Mesenchymal stem cell (in vitro differentiated cells and primary cell): Measurements from ENCODE around the gene PAQR8.

Experiments used
- DNase-seq: peaks from one replicate; pipeline ENCODE4 v3.0.0-alpha.2; 2013
- H2AFZ ChIP-seq: one replicate; pipeline ENCODE4 v1.6.1; 2013; ENCODE audit warnings: low read depth, mild to moderate bottlenecking, control low read depth, inconsistent platforms, low read length, moderate library complexity
- H2AK5ac ChIP-seq: 2 replicates; pipeline ENCODE4 v1.6.1; 2013; ENCODE audit warnings: low read length, moderate library complexity, mild to moderate bottlenecking, inconsistent platforms; ENCODE audit not compliant: severe bottlenecking
- H2BK120ac ChIP-seq: one replicate; pipeline ENCODE4 v1.6.1; 2013; ENCODE audit warnings: low read depth, mild to moderate bottlenecking, inconsistent platforms, low read length, moderate library complexity
- H2BK12ac ChIP-seq, 2 experiments: one replicate each; pipeline ENCODE4 v1.6.1; 2013; ENCODE audit warnings: inconsistent platforms in 2 of 2, low read length in 2 of 2, mild to moderate bottlenecking in 2 of 2, moderate library complexity in 2 of 2, control low read depth in 1 of 2
- H2BK15ac ChIP-seq: one replicate; pipeline ENCODE4 v1.6.1; 2013; ENCODE audit warnings: mild to moderate bottlenecking, low read depth, inconsistent platforms; ENCODE audit not compliant: poor library complexity, severe bottlenecking
- H2BK5ac ChIP-seq: 2 replicates; pipeline ENCODE4 v1.6.1; 2013; ENCODE audit warnings: low read depth, mild to moderate bottlenecking, low read length, control low read depth, inconsistent platforms; ENCODE audit not compliant: poor library complexity, severe bottlenecking
- H3K14ac ChIP-seq, 2 experiments: one replicate each; pipeline ENCODE4 v1.6.1; 2013; ENCODE audit warnings: inconsistent platforms in 2 of 2, low read length in 2 of 2, control low read depth in 1 of 2, mild to moderate bottlenecking in 1 of 2, moderate library complexity in 1 of 2
- H3K18ac ChIP-seq, 2 experiments: one replicate each; pipeline ENCODE4 v1.6.1; 2013; ENCODE audit warnings: inconsistent platforms in 2 of 2, low read length in 2 of 2, control low read depth in 1 of 2, low read depth in 1 of 2, mild to moderate bottlenecking in 1 of 2
- H3K23ac ChIP-seq, 2 experiments: one replicate each; pipeline ENCODE4 v1.6.1; 2013; ENCODE audit warnings: inconsistent platforms in 2 of 2, low read length in 2 of 2, mild to moderate bottlenecking in 2 of 2, moderate library complexity in 2 of 2, control low read depth in 1 of 2
- H3K27ac ChIP-seq: 2 replicates; pipeline ENCODE4 v1.5.1; 2013; ENCODE audit warnings: mild to moderate bottlenecking, moderate library complexity, low read length, control low read depth, inconsistent platforms; ENCODE audit not compliant: poor library complexity, severe bottlenecking
- H3K27me3 ChIP-seq, 2 experiments: 2 replicates each; pipeline versions ENCODE4 v1.6.1 to v1.7.0; 2013; ENCODE audit warnings: low read length in 2 of 2, mild to moderate bottlenecking in 2 of 2, moderate library complexity in 2 of 2, control low read depth in 1 of 2, inconsistent platforms in 1 of 2; ENCODE audit not compliant: control insufficient read depth in 1 of 2, insufficient read depth in 1 of 2
- H3K36me3 ChIP-seq, 2 experiments: 2 replicates each; pipeline versions ENCODE4 v1.6.1 to v1.7.0; 2013; ENCODE audit warnings: low read length in 2 of 2, control low read depth in 1 of 2, inconsistent platforms in 1 of 2, low read depth in 1 of 2, mild to moderate bottlenecking in 1 of 2; ENCODE audit not compliant: insufficient read depth in 2 of 2, control insufficient read depth in 1 of 2
- H3K4ac ChIP-seq, 2 experiments: one replicate each; pipeline ENCODE4 v1.6.1; 2013; ENCODE audit warnings: inconsistent platforms in 2 of 2, low read length in 2 of 2, mild to moderate bottlenecking in 2 of 2, moderate library complexity in 2 of 2, control low read depth in 1 of 2, low read depth in 1 of 2
- H3K4me1 ChIP-seq: 2 replicates; pipeline ENCODE4 v1.6.1; 2013; ENCODE audit warnings: low read depth, low read length, control low read depth; ENCODE audit not compliant: control insufficient read depth, insufficient read depth
- H3K4me2 ChIP-seq: 2 replicates; pipeline ENCODE4 v1.6.1; 2013; ENCODE audit warnings: low read length, mild to moderate bottlenecking, inconsistent platforms; ENCODE audit not compliant: poor library complexity, severe bottlenecking
- H3K4me3 ChIP-seq, 2 experiments: 2 replicates each; pipeline versions ENCODE4 v1.5.1 to v1.7.0; 2013; ENCODE audit warnings: low read length in 2 of 2, mild to moderate bottlenecking in 2 of 2, control low read depth in 1 of 2, low read depth in 1 of 2; ENCODE audit not compliant: insufficient read depth in 1 of 2
- H3K79me1 ChIP-seq: replicated peaks from 2 replicates; pipeline ENCODE4 v1.6.1; 2013; ENCODE audit warnings: mild to moderate bottlenecking, control low read depth, low read length, inconsistent platforms; ENCODE audit not compliant: poor library complexity, severe bottlenecking
- H3K9ac ChIP-seq: 2 replicates; pipeline ENCODE4 v1.7.0; 2013; ENCODE audit warnings: mild to moderate bottlenecking, low read length, moderate library complexity
- H3K9me3 ChIP-seq: 2 replicates; pipeline ENCODE4 v1.7.0; 2013; ENCODE audit warnings: mild to moderate bottlenecking, low read length; ENCODE audit not compliant: control insufficient read depth
- H4K8ac ChIP-seq: one replicate; pipeline ENCODE4 v1.6.1; 2013; ENCODE audit warnings: inconsistent platforms, mild to moderate bottlenecking, low read length, moderate library complexity
- H4K91ac ChIP-seq: one replicate; pipeline ENCODE4 v1.6.1; 2013; ENCODE audit warnings: mild to moderate bottlenecking, low read length, inconsistent platforms
- WGBS: methylation state at CpG from one replicate; pipeline ENCODE4 v1.1.7; 2013; ENCODE audit warnings: mixed read lengths; 5-methylcytosine and 5-hydroxymethylcytosine counted together

PAQR8 gene

GRCh38 chr6:52328303-52328662 lies 33.7 kb upstream of the PAQR8 start:
- H3K27ac ChIP-seq = no peak overlapping the region
- no peak overlapping the region for H2AK5ac ChIP-seq
- H3K4ac ChIP-seq = no peak overlapping the region
- no peak overlapping the region for H3K4me3 ChIP-seq
- no peak overlapping the region for H3K9ac ChIP-seq
- no peak overlapping the region for H3K23ac ChIP-seq
- H4K8ac ChIP-seq = no peak overlapping the region
- no peak overlapping the region for H2BK120ac ChIP-seq
- no peak overlapping the region for H3K4me2 ChIP-seq
- H2BK15ac ChIP-seq = no peak overlapping the region
- H3K27me3 ChIP-seq = no peaks in the 10 kb centered on the region
- no peak overlapping the region for H4K91ac ChIP-seq
- H2BK5ac ChIP-seq = no peak overlapping the region
- no peaks in the 10 kb centered on the region for H3K36me3 ChIP-seq
- H3K14ac ChIP-seq = no peak overlapping the region
- H2AFZ ChIP-seq = no peak overlapping the region
- no peaks in the 10 kb centered on the region for H3K9me3 ChIP-seq
- DNase-seq = no peak
- H3K79me1 ChIP-seq = no peaks in the 10 kb centered on the region
- WGBS = no CpG with 5 or more reads among the region's 2 CpGs
- H3K18ac ChIP-seq = no peak overlapping the region
- no peak overlapping the region for H2BK12ac ChIP-seq
- H3K4me1 ChIP-seq = no peaks in the 10 kb centered on the region

- no peak overlapping the region for H2BK120ac ChIP-seq
- no peak for DNase-seq
- no peak overlapping the region for H3K9ac ChIP-seq
- no peak overlapping the region for H3K23ac ChIP-seq
- 95% methylated on average over 1 of the region's 2 CpGs for WGBS
- H3K9me3 ChIP-seq = no peaks in the 10 kb centered on the region
- no peak overlapping the region for H2BK5ac ChIP-seq
- H3K4ac ChIP-seq = no peak overlapping the region
- H4K8ac ChIP-seq = no peak overlapping the region
- H3K18ac ChIP-seq = no peak overlapping the region
- no peak overlapping the region for H2BK12ac ChIP-seq
- H2AFZ ChIP-seq = no peak overlapping the region
- H4K91ac ChIP-seq = no peak overlapping the region
- no peak overlapping the region for H3K4me3 ChIP-seq
- no peak overlapping the region for H2AK5ac ChIP-seq
- H3K4me1 ChIP-seq = no peaks in the 10 kb centered on the region
- H2BK15ac ChIP-seq = no peak overlapping the region
- H3K36me3 ChIP-seq = no peaks in the 10 kb centered on the region
- H3K27me3 ChIP-seq = no peaks in the 10 kb centered on the region
- H3K14ac ChIP-seq = no peak overlapping the region
- H3K27ac ChIP-seq = no peak overlapping the region
- H3K79me1 ChIP-seq = no peaks in the 10 kb centered on the region
- no peak overlapping the region for H3K4me2 ChIP-seq
Observed at GRCh38 chr6:52328729-52329128, 33.2 kb upstream of the PAQR8 start.

- Histone ChIP-seq H3K79me1 (no peaks in the 10 kb centered on the region), H3K23ac (no peak overlapping the region), H3K18ac (no peak overlapping the region), H3K27me3 (no peaks in the 10 kb centered on the region), H3K4me3 (no peak overlapping the region), H4K8ac (peak overlapping the region; percentile 17), H3K4me2 (no peak overlapping the region), H3K4me1 (no peaks in the 10 kb centered on the region), H3K14ac (no peak overlapping the region), H2BK5ac (no peak overlapping the region), H2BK12ac (no peak overlapping the region), H2AFZ (no peak overlapping the region), H3K4ac (no peak overlapping the region), H3K9me3 (no peaks in the 10 kb centered on the region), H3K9ac (no peak overlapping the region), H4K91ac (no peak overlapping the region), H3K36me3 (no peaks in the 10 kb centered on the region), H2AK5ac (no peak overlapping the region), H2BK15ac (no peak overlapping the region), H3K27ac (no peak overlapping the region), H2BK120ac (no peak overlapping the region)
- no peak for DNase-seq
- 87% methylated on average over 1 of the region's 2 CpGs for WGBS
Observed at GRCh38 chr6:52330470-52330869, 31.5 kb upstream of the PAQR8 start.

DNA sequence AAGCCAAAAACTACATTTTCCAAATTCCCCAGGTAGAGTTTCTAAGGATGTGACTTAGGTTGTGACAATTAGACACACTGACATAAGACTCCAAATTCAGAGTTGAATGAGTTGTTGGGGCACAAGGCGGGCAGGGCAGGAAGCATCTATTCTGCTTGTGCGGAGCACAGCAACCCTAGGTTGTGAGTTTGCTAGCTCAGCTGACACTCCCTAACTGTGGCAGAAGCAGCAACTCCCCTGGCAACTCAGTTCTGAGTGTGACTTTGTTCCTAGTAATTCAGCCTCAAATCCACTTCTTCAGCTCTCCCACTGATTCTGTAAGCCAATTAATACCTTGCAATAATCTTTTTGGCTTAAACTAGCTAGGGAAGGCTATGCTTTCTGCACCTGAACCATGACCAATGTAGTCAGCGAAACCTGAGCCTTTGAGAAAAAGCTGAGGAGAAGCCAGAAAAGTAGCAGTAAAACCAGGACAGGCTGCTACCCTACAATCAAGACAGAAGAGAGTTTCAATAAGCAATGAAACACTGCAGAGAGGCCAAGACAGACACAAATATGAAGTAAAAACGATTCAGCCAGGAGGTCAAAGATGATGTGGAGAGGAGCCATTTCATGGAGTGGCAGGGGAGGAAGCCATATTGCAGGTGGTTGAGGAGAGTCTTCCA lies 30.0 kb upstream of the PAQR8 start:
- Histone ChIP-seq H4K8ac (no peak overlapping the region), H3K27ac (no peak overlapping the region), H2BK12ac (no peak overlapping the region), H2BK5ac (no peak overlapping the region), H3K9ac (no peak overlapping the region), H3K4me2 (no peak overlapping the region), H3K23ac (peak overlapping the region in 1 of 2 experiments; percentile 23), H3K4me1 (no peaks in the 10 kb centered on the region), H3K9me3 (no peaks in the 10 kb centered on the region), H3K4me3 (no peak overlapping the region), H2AFZ (no peak overlapping the region), H3K79me1 (no peaks in the 10 kb centered on the region), H3K4ac (no peak overlapping the region), H2BK120ac (no peak overlapping the region), H3K27me3 (no peaks in the 10 kb centered on the region), H2BK15ac (no peak overlapping the region), H3K14ac (no peak overlapping the region), H3K36me3 (no peaks in the 10 kb centered on the region), H2AK5ac (no peak overlapping the region), H3K18ac (no peak overlapping the region), H4K91ac (no peak overlapping the region)
- 96% methylated on average over 4 of the region's 4 CpGs for WGBS
- no peak for DNase-seq
